Naive thymus-derived CD4-positive, alpha-beta T cell (primary cell): Measurements from ENCODE around the gene UBALD1. TPM values are rescaled to one million over a fixed set of nuclear protein-coding genes. Genes with fewer than 3 reads are reported as not detected.

ENCODE experiments used
- ATAC-seq: fragments of 150-1000 bp; cut with Tn5 transposase; 2 replicates; pipeline ENCODE4 v1.10.0; 2021; ENCODE audit warnings: mild to moderate bottlenecking, moderate library complexity
- CTCF ChIA-PET: fragments of 350-600 bp; sonication (Branson Sonifier 250); formaldehyde crosslinking; loops from one replicate; lab custom pipeline; 2021; ENCODE audit warnings: antibody characterized with exemption; lab: Charles Lee
- POLR2A ChIA-PET: fragments of 350-600 bp; sonication (Branson Sonifier 250); formaldehyde crosslinking; loops from one replicate; lab custom pipeline; 2021; ENCODE audit warnings: antibody characterized with exemption, inconsistent platforms; lab: Charles Lee
- DNase-seq, 9 donors: peaks; one replicate each; pipeline versions ENCODE4 v3.0.0 to v3.0.0-alpha.2; 2020 to 2022; ENCODE audit warnings: mixed read lengths in 1 of 9
- H3K27ac ChIP-seq: one replicate; pipeline ENCODE4 v1.7.0; 2013; ENCODE audit warnings: mild to moderate bottlenecking, low read depth, low read length, moderate library complexity
- H3K27me3 ChIP-seq, 2 donors: one replicate each; pipeline ENCODE4 v1.7.0; 2013; ENCODE audit warnings: low read length in 2 of 2, mild to moderate bottlenecking in 2 of 2, moderate library complexity in 2 of 2; ENCODE audit not compliant: control insufficient read depth in 2 of 2, insufficient read depth in 2 of 2
- H3K36me3 ChIP-seq, 3 experiments: 1 replicate in 2 of 3; 2 replicates in 1 of 3; pipeline ENCODE4 v1.7.0; 2013; ENCODE audit warnings: low read length in 3 of 3, mild to moderate bottlenecking in 3 of 3, moderate library complexity in 1 of 3; ENCODE audit not compliant: insufficient read depth in 3 of 3, control insufficient read depth in 2 of 3
- H3K4me1 ChIP-seq, 2 donors: one replicate each; pipeline ENCODE4 v1.7.0; 2013; ENCODE audit warnings: low read length in 2 of 2, mild to moderate bottlenecking in 2 of 2, moderate library complexity in 1 of 2; ENCODE audit not compliant: control insufficient read depth in 2 of 2, insufficient read depth in 2 of 2
- H3K4me3 ChIP-seq: 2 replicates; pipeline ENCODE4 v1.7.0; 2013; ENCODE audit warnings: mild to moderate bottlenecking, low read length
- H3K9me3 ChIP-seq, 3 experiments: 1 replicate in 2 of 3; 2 replicates in 1 of 3; pipeline ENCODE4 v1.7.0; 2013; ENCODE audit warnings: low read length in 3 of 3; ENCODE audit not compliant: control insufficient read depth in 2 of 3
- H3K27ac Mint-ChIP-seq, 9 donors: one replicate each; pipeline ENCODE4 v1.8.0; 2020 to 2022; ENCODE audit warnings: mixed read lengths in 9 of 9, mild to moderate bottlenecking in 8 of 9, moderate library complexity in 5 of 9, inconsistent platforms in 2 of 9
- H3K27me3 Mint-ChIP-seq, 5 donors: one replicate each; pipeline ENCODE4 v1.8.0; 2021 to 2022; ENCODE audit warnings: mixed read lengths in 5 of 5, mild to moderate bottlenecking in 1 of 5
- H3K36me3 Mint-ChIP-seq, 5 donors: one replicate each; pipeline ENCODE4 v1.8.0; 2020 to 2022; ENCODE audit warnings: mixed read lengths in 5 of 5, mild to moderate bottlenecking in 3 of 5, inconsistent platforms in 1 of 5
- H3K4me1 Mint-ChIP-seq, 7 donors: one replicate each; pipeline ENCODE4 v1.8.0; 2020 to 2022; ENCODE audit warnings: mixed read lengths in 7 of 7, mild to moderate bottlenecking in 3 of 7, inconsistent platforms in 1 of 7
- H3K4me3 Mint-ChIP-seq, 10 donors: one replicate each; pipeline ENCODE4 v1.8.0; 2020 to 2022; ENCODE audit warnings: mild to moderate bottlenecking in 10 of 10, mixed read lengths in 10 of 10, moderate library complexity in 6 of 10, inconsistent platforms in 2 of 10
- H3K9me3 Mint-ChIP-seq, 11 donors: one replicate each; pipeline ENCODE4 v1.8.0; 2020 to 2022; ENCODE audit warnings: mixed read lengths in 11 of 11, mild to moderate bottlenecking in 4 of 11, inconsistent platforms in 1 of 11, moderate library complexity in 1 of 11
- intact Hi-C, 2 donors: fragments of 100-400 bp; cut with micrococcal nuclease; formaldehyde crosslinking; loops; one replicate each; pipeline ENCODE4 v1.15.1; 2023
- polyA plus RNA-seq, 2 donors: library from polyadenylated mRNA; unstranded; fragments of 300-500 nt; fragmentation: Illumina TruSeq; gene quantifications; one replicate each; pipeline ENCODE4 v1.2.3, GENCODE V29; 2021
- total RNA-seq, 6 experiments: library from RNA in 5 of 6; stranded (reverse) in 5 of 6; gene quantifications; 1 replicate in 5 of 6; 2 replicates in 1 of 6; pipeline ENCODE4 v1.2.3 and lab custom pipeline; 2021 to 2026

UBALD1 gene
- total and polyA plus RNA-seq, 7 experiments from 2014 or later, result 1.6 to 36.5 (median 24.2) TPM

GRCh38 chr16:4561596-4561995, 53.1 kb downstream of the UBALD1 start:
- H3K27me3 Mint-ChIP-seq, result peaks cover 0 to 9% (median 0%) of the 10 kb centered on the region in 5 donors
- no peaks in the 10 kb centered on the region for H3K9me3 ChIP-seq
- DNase-seq, result no peak

More at GRCh38 chr16:4561596-4561995, 53.1 kb downstream of the UBALD1 start:
- no peak overlapping the region for H3K27ac ChIP-seq
- H3K27me3 ChIP-seq, result no peaks in the 10 kb centered on the region
- Mint-ChIP-seq H3K4me3 (no peak overlapping the region), H3K27ac (no peak overlapping the region), H3K9me3 (no peaks in the 10 kb centered on the region), H3K36me3 (no peaks in the 10 kb centered on the region), H3K4me1 (peaks cover 0 to 6% (median 0%) of the 10 kb centered on the region in 7 donors)
- no peaks in the 10 kb centered on the region for H3K4me1 ChIP-seq
- ChIA-PET CTCF (interaction anchor here (0.6 kb wide), 1 partner anchor 706 kb away, joined by 3 read pairs; no protein-coding TSS in a partner anchor), POLR2A (interaction anchor here (0.7 kb wide), 1 partner anchor 72 kb away, joined by 3 read pairs; no protein-coding TSS in a partner anchor)
- no peak for ATAC-seq
- H3K4me3 ChIP-seq, result no peak overlapping the region
- intact Hi-C loops, result no loop called here
- H3K36me3 ChIP-seq, result no peaks in the 10 kb centered on the region

Other genes starting within 250 kb of the UBALD1 start
- 1 to 10 TPM in 1 of 5 experiments, under 1 TPM in 3, not detected in 1; 0.24 to 1.3 (median 0.45) TPM for gene VASN, start 243.0 kb downstream of the UBALD1 start, total RNA-seq
- under 1 TPM; 0.13 to 0.18 TPM for gene VASN, start 243.0 kb downstream of the UBALD1 start, polyA plus RNA-seq
- 100 to 1,000 TPM; 114 to 572 (median 165) TPM for gene CORO7, start 198.3 kb downstream of the UBALD1 start, total RNA-seq
- 10 to 100 TPM; 29.6 to 62.5 TPM for gene CORO7, start 198.3 kb downstream of the UBALD1 start, polyA plus RNA-seq
- gene DNAJA3, start 189.0 kb downstream of the UBALD1 start, total RNA-seq, result 10 to 100 TPM; 33.6 to 79.8 (median 70.5) TPM
- 10 to 100 TPM; 42.4 to 73.0 TPM for gene DNAJA3, start 189.0 kb downstream of the UBALD1 start, polyA plus RNA-seq
- 10 to 100 TPM; 34.2 to 72.7 (median 58.1) TPM for gene NMRAL1, start 140.3 kb downstream of the UBALD1 start, total RNA-seq
- gene NMRAL1, start 140.3 kb downstream of the UBALD1 start, polyA plus RNA-seq, result 10 to 100 TPM; 61.3 to 81.8 TPM
- gene HMOX2, start 138.5 kb downstream of the UBALD1 start, total RNA-seq, result 10 to 100 TPM; 44.6 to 84.9 (median 61.0) TPM
- gene HMOX2, start 138.5 kb downstream of the UBALD1 start, polyA plus RNA-seq, result 100 to 1,000 TPM; 127 to 163 TPM
- 10 to 100 TPM; 28.1 to 41.1 (median 31.0) TPM for gene CDIP1, start 76.1 kb downstream of the UBALD1 start, total RNA-seq
- gene CDIP1, start 76.1 kb downstream of the UBALD1 start, polyA plus RNA-seq, result 10 to 100 TPM; 28.3 to 33.4 TPM
- under 1 TPM; 0.17 to 0.70 (median 0.64) TPM for gene C16orf96, start 58.5 kb downstream of the UBALD1 start, total RNA-seq
- gene C16orf96, start 58.5 kb downstream of the UBALD1 start, polyA plus RNA-seq, result not detected
- 100 to 1,000 TPM in 1 of 5 experiments, 10 to 100 TPM in 4; 62.6 to 103 (median 81.2) TPM for gene MGRN1, start 9.9 kb upstream of the UBALD1 start, total RNA-seq
- 1 to 10 TPM; 4.9 to 10.0 TPM for gene MGRN1, start 9.9 kb upstream of the UBALD1 start, polyA plus RNA-seq
- gene NUDT16L1, start 78.7 kb upstream of the UBALD1 start, total RNA-seq, result 10 to 100 TPM; 42.8 to 65.4 (median 53.3) TPM
- 100 to 1,000 TPM; 104 to 133 TPM for gene NUDT16L1, start 78.7 kb upstream of the UBALD1 start, polyA plus RNA-seq
- gene ANKS3, start 119.4 kb upstream of the UBALD1 start, total RNA-seq, result 10 to 100 TPM; 17.6 to 32.7 (median 25.3) TPM
- gene ANKS3, start 119.4 kb upstream of the UBALD1 start, polyA plus RNA-seq, result 1 to 10 TPM; 4.1 to 8.5 TPM
- gene DNAAF8, start 119.6 kb upstream of the UBALD1 start, total RNA-seq, result under 1 TPM; 0.11 to 0.57 (median 0.27) TPM
- under 1 TPM in 1 of 2 donors, not detected in 1; 0.31 TPM for gene DNAAF8, start 119.6 kb upstream of the UBALD1 start, polyA plus RNA-seq
- gene ZNF500, start 152.3 kb upstream of the UBALD1 start, total RNA-seq, result 10 to 100 TPM; 13.8 to 43.0 (median 24.7) TPM
- 10 to 100 TPM; 11.0 to 25.7 TPM for gene ZNF500, start 152.3 kb upstream of the UBALD1 start, polyA plus RNA-seq
- gene SEPTIN12, start 173.5 kb upstream of the UBALD1 start, total RNA-seq, result not detected
- not detected for gene SEPTIN12, start 173.5 kb upstream of the UBALD1 start, polyA plus RNA-seq
- not detected for gene SMIM22, start 180.5 kb upstream of the UBALD1 start, total RNA-seq
- not detected for gene SMIM22, start 180.5 kb upstream of the UBALD1 start, polyA plus RNA-seq
- gene ROGDI, start 187.7 kb upstream of the UBALD1 start, total RNA-seq, result 10 to 100 TPM in 3 of 5 experiments, 1 to 10 TPM in 2; 7.4 to 29.0 (median 10.1) TPM
- gene ROGDI, start 187.7 kb upstream of the UBALD1 start, polyA plus RNA-seq, result 1 to 10 TPM; 7.9 to 8.3 TPM
- 100 to 1,000 TPM in 4 of 5 experiments, 10 to 100 TPM in 1; 98.7 to 122 (median 108) TPM for gene GLYR1, start 232.4 kb upstream of the UBALD1 start, total RNA-seq
- 10 to 100 TPM; 32.0 to 44.9 TPM for gene GLYR1, start 232.4 kb upstream of the UBALD1 start, polyA plus RNA-seq
- 10 to 100 TPM; 39.5 to 58.7 (median 42.4) TPM for gene UBN1, start 232.6 kb upstream of the UBALD1 start, total RNA-seq
- 10 to 100 TPM; 11.0 to 18.4 TPM for gene UBN1, start 232.6 kb upstream of the UBALD1 start, polyA plus RNA-seq